Fibroblast of lung (primary cell): Measurements from ENCODE around the gene CLPTM1.

Experiments
- CTCF ChIP-seq, 2 donors: IDR thresholded peaks in 1 of 2; conservative IDR thresholded peaks in 1 of 2; 1 replicate in 1 of 2; 2 replicates in 1 of 2; pipeline ENCODE4 v1.5.1; 2011 to 2012; ENCODE audit warnings: low read length in 2 of 2, control low read depth in 1 of 2, inconsistent platforms in 1 of 2, low read depth in 1 of 2, mild to moderate bottlenecking in 1 of 2
- EZH2 ChIP-seq: IDR thresholded peaks from 2 replicates; pipeline ENCODE4 v1.5.1; 2012; ENCODE audit warnings: low read length, control low read depth, mild to moderate bottlenecking; ENCODE audit errors: missing control alignments

- TF ChIP-seq CTCF (conservative IDR thresholded peaks at IDR 0.05 in 1 of 2, IDR thresholded peaks at IDR 0.05 in 1 of 2; ENCODE audit: low read depth in 1 of 2, low read length in 2 of 2) (no peak), EZH2 (no peak)
Measured at GRCh38 chr19:44912854-44913253, 42.3 kb upstream of the CLPTM1 start.
